NCI-H1417 treated with DMSO at 0.1 percent for 48 hours (cell line): Measurements from ENCODE around the gene TSPAN7.

ENCODE experiments used
- DNase-seq: peaks from one replicate; lab custom pipeline; 2025; lab: John Stamatoyannopoulos, UW

The TSPAN7 gene

GRCh38 chrX:38649221-38649620 lies 87.9 kb downstream of the TSPAN7 start:
- no peak for DNase-seq

DNA sequence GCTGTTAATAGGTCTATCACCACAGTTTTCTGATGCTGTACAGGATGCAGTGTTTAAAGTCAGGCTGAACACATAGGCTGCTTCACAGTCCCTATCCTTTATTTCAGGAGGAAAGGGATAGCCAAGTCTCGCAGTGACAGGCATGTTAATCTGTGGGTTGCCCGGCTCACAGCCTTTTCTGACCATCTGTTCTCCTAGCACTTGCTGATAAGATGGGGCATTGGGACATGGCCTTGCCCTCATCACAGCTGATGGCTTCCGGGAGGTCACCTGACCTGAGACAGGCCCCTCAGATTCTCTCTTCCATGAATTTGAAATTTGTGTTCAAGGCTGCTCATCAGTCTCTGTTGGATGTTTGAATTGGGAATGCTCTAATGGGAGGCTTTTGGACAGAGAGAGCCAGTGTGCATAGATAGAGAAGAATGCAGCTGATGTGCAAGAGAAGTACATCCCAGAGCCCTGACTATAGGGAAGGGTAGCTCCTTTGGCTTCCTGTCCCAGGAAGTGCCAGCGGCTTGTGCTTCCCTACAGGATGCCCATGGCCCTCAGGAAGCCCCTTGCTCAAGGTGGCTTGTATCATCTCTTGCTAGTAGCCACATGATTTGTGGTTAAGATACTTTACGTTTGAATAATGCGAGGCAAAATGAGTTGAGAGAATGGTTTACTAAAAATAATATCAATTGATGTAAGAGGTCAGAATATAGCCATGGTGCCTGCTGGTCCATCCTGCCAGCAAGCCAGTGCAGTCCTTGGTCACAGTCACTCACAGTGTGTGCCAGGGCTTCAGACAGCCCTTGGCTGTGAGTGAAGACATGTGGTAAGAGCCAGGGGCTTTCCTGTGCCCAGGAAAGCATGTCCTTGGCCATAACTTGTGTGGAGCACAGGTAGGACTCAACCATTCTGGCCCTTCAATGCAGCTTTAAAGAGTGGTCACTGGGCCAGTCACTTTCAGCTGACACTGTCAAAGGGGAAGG lies 88.6 kb downstream of the TSPAN7 start:
- DNase-seq, result no peak

DNA sequence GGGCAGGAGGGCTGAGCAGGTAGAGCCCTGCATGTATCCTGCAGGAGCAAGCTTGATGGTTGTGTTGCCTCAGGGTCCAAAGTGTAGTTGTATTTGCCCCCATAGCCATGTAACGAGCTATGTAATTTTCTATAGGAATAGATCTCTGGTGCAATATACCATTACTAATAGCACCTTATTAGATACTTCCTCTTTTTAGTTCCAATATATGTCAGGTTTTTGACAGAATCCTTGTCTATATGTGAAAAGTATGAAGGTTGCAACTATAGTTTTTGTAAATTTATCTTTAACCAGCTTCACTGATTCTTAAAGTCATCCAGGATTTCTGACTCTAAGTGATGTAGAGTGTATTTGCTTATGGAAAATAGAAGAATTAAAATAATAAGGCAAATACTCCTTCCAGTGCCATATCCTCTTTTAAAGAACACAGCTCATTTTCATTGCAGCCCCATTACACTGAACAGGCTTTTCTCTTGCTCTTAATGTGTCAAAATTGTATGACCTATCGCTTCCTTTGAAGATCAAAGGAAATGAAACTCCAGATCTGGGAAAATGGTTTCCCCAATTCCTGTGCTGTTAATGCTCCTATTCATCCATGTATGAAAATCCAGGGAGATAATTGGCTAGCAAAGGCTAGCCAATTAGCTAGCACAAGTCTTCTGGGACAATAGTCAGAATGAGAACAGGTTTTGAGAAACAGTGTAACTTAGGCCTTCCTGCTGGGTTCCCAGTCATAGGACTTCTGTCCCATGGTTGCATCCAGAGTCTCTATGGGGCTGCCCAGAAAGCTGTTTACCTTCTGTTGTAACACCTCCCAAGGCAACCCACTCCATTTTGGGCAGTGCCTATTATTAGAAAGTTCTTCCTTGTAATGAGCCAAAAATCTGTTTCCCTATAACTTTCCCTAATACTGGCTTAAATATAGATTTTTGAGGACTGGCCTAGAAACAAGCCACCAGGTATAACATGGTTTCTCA lies 90.6 kb downstream of the TSPAN7 start:
- no peak for DNase-seq

GRCh38 chrX:38652934-38653442 lies 91.6 kb downstream of the TSPAN7 start:
- no peak for DNase-seq

- DNase-seq, result peak; percentile 10
Observed at GRCh38 chrX:38654302-38654701, 93.0 kb downstream of the TSPAN7 start.

GRCh38 chrX:38656350-38656915 lies 95.1 kb downstream of the TSPAN7 start:
- no peak for DNase-seq

GRCh38 chrX:38657562-38657961 lies 96.2 kb downstream of the TSPAN7 start:
- DNase-seq, result no peak

DNA sequence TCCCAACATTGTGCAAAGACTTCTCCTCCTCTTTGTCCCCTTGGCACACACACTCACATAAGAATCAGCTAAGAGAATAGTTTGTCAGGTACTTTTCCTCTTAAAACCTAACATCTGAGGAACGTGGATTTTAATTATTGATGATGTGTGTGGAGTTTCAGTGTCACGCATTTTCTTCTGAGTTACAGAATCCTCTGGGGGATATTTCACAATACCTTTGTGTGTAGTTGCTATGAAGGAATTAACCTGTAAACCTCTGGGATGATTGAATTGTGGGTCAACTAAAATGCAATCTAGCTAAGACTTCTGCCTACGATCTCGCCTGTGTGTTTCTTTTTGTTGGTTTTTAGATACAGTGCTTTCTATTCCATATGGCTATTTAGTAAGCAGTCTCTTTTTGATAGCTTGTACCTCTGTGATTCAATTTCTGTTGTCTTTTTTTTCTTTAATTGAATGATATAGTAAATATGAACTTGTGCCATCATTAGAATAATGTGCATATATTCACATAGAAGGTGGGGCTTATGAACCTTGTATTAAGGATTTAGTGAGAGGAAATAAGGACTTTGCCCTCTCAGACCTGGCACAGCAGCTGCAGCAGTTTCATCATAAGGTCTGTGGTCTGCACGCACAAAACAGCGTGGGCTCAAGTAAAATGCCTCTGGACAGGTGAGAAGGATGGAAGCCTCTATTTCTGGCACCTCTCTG lies 99.2 kb downstream of the TSPAN7 start:
- no peak for DNase-seq

GRCh38 chrX:38661103-38661441 lies 99.7 kb downstream of the TSPAN7 start:
- DNase-seq, result no peak

- DNase-seq, result no peak
Observed at GRCh38 chrX:38661561-38661960, 100.2 kb downstream of the TSPAN7 start.

GRCh38 chrX:38662640-38663039 lies 101.3 kb downstream of the TSPAN7 start:
- DNase-seq, result no peak

GRCh38 chrX:38664285-38664684 lies 102.9 kb downstream of the TSPAN7 start:
- peak; percentile 27 for DNase-seq

DNA sequence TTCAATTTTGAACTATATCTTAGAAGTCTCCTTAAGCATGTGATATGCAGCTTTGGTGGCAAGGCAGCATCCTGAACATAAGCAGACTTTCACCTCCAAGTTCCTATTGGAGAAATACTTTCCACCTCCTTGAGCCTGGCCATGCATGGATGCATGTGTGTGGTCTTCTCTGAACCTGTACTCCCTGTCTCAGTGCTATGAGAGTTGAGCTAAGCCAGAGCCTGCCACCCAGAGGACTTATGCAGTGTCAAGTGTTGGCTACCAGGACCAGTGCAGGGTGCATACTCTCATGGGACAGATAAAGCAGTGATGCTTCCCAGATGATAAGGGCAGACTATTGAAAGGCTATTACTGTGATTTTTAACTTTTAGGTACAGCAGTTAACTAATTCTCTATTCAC lies 105.6 kb downstream of the TSPAN7 start:
- no peak for DNase-seq

GRCh38 chrX:38668771-38669170 lies 107.4 kb downstream of the TSPAN7 start:
- no peak for DNase-seq

DNA sequence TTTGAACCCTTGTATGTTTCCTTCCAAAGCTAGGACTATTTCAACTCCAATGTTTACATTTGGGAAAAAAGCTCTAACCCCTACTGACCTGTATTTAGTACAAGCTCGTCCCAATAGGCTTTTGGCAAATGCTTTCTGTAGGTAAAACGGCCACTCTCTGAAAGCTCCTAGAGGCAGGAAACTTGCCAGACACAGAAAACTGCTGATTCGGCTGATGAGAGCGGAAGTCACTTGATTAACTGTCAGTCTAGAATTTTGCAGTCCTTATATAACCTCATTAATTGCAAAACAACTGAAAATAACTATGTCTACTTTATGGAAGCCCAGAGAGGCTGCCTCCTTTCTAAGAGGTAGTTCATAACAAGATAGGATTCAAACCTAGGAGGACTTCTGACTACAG lies 108.1 kb downstream of the TSPAN7 start:
- no peak for DNase-seq

GRCh38 chrX:38672646-38673045 lies 111.3 kb downstream of the TSPAN7 start:
- DNase-seq, result no peak

DNA sequence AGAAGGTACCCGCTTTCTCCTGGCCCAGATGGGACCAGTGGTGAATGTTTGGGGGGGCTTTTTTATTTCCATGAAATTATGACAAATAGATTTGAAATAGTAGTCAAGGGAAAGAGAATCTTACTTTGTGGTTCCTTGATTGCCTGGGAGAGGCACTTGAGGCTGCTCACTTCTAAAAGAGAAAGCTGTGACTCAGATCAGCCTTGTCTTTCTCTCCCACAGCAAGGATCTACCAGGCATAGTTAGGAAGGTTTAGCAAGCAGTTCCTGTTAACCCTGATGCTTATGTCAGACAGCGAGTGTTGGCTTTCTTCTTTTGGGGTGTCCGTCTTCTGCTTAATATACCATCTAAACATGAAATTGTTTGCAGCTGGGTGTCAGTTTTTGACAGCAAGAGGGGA lies 114.5 kb downstream of the TSPAN7 start:
- DNase-seq, result no peak

DNA sequence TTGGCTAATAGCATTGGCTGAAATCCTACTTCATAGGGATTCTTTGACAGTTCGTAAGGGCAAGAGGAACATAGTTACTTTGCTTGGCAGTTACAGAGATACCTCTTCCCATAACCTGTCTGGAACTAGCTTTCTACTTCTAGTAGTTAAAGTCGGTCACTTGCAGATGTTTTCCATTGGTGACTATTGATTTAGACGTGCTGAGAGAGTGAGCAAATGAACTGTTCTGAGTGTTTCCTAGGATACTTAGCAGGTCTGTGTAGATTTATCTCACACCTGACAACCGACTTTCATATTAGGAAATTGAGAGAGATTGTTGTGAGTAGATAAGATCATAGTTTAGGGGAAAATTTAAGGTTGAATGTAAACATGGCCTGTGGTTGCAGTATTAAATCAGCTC lies 116.8 kb downstream of the TSPAN7 start:
- DNase-seq, result no peak

DNA sequence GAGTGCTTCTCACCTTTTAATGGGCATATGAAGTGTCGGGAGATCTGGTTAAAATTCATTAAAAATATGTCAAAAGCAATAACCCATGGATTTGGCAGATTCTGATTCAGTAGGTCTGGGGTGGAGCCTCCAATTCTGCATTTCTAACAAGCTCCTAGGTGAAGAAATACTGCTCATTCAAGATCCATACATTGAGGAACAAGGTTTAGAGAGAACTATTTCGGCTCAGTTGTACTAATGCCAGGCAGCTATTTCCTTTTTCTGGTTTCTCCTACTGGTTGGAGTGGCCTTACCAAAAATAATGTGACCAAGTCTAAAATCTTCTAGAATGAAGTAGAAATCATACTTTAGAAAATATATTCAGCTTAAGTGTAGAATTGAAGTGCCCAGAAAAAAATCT lies 117.5 kb downstream of the TSPAN7 start:
- DNase-seq, result no peak

- no peak for DNase-seq
Observed at GRCh38 chrX:38679695-38680094, 118.4 kb downstream of the TSPAN7 start.

DNA sequence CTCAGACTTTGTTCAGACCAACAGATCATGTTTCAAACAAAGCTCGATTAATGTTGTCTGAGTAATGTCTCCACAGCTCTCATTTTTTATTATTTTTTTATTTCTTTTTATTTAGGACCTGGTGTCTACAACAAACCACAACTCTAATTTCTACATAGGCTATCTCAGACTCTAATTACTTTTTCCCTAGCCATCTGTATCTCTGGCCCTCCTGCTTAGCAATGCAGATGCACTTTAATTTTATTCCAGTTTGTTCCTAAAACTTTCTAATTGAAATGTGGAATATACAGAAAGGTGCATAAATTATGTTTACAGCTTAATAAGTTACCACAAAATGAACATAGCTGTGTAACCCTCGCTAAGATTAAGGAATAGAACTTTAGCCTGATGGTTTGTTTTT lies 120.8 kb downstream of the TSPAN7 start:
- DNase-seq, result no peak

DNA sequence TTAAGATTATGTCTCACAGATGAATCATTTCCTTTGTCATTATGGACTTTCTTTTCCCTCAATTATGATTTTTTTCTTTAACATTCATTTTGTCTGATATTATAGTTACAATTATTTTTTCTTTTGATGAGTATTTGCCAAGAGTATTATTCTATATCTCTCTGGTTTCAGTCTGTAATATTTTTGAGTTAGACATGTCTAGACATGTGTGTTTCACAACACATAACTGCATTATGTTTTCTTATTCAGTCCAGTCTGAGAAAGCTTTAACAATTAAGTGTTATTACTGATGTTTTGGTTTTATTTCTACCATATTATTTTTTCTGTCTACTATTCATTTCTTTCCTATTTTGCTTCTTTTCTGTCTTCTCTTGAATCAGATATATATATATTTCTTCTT lies 131.6 kb downstream of the TSPAN7 start:
- DNase-seq, result no peak
